HuH-7.5 (cell line): ENCODE measurements around the gene SKI.
"Not testable (repeated sequence)": the region's sequence is repeated elsewhere in the genome, so short reads cannot be mapped to it uniquely, and the experiment has no call there.

ENCODE experiments used
- DNase-seq: peaks from one replicate; pipeline ENCODE4 v3.0.0; 2011; ENCODE audit warnings: low spot score

SKI gene

DNA sequence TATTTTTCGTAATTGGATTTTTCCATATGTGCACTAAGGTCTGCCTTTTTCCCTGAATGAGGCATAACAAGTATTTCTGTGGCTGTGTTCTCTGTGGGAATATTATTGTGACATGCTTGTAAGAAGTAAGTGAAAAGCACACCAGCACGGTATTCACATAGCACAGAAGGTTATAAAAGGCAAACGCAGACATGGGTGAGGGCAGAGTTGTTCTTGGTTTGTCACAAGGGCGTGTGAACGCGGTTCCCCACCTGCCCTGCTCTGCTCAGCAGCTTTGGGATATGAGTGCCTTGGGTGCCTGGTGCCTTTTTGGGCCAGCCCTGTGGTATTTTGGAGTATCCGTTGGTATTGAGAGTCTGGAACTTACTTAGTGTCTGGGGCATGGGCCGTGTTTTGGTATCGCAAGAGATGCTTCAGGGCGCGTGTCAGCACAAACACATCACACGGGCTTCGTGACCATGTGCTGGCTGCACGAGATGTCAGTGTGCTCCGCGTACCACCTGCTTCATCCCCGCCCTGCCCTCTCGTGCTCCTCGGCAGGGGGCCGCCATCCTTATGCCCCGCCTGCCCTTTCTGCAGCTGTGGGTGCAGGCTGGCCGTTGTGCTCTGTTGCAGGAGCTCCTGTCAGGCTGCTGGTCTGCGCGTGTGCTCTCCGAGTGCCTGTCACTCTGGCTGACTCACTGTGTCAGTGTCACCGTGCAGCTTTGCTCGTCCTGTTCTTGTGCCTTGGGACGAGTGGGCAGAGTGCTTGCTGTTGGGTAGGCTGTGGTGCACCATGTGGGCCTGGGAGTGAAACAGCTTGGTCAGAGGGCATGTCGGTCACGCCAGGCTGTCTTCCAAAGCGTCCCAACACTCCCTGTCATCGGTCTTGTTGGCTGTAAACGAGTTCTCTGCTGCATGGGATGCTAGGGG lies 15.0 kb downstream of the SKI start:
- no peak for DNase-seq

DNA sequence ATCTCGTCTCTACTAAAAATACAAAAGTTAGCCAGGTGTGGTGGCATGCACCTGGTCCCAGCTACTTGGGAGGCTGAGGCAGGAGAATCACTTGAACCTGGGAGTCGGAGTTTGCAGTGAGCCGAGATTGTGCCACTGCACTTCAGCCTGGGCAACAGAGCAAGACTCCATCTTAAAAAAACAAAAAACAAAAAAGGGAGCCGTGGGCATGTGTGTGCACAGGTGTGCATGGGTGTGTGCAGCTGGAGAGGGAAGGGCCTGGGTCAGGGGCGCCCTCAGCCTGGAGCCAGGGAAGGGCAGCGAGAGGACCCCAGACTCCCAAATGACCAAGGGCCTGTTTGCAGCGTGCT lies 18.9 kb downstream of the SKI start:
- DNase-seq, result not testable (repeated sequence)

DNA sequence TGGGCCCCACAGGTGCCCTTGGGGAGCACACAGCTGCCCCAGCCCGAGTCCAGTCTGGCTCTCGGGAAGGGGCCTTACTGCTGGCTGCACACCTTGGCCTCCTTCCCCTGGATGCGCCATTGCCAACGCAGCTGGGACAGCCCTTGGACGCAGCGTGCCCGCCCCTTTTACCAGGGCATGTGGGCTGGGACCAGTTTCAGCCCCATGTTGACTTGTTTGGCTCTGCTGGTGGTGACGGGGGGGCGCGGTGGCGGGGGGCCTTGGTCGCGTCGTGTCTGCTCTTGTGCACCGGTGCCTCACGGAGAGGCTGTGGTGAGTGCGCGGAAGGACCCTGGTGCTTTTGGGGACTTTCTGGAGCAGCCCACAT lies 19.6 kb downstream of the SKI start:
- DNase-seq, result no peak

DNA sequence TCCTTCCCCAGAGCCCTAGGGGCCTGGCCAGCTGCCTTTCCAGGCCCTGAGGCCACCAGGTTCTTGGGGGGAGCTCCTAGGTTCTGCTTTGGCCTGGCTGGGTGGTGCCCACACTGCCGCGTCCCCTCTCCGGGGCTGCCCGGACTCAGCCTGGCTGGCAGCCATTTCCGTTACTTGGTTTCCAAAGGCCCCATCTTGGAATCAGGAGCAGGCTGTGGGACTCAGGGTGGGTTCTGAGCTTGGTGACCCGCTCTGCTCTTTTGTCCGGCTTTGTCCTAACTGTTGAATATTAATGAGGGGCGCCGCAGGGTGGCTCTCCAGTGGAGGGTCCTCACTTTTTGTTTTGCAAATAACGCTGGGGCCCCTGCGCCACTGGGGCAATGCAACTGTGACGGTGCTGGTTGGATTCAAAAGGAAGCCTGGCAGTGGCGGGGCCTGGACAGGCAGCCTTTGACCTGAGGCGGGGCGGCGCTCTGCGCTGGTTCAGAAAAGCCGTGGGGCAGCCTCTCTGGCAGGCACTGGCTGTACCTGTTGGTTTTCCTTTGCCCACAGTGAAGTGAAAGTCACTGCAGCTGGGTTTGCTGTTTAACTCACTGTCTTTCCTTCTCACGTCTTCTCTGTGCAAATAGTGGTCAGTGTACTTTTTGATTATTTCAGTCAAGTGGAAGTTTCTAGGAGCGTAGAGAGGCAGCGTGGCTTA lies 20.2 kb downstream of the SKI start:
- no peak for DNase-seq

DNA sequence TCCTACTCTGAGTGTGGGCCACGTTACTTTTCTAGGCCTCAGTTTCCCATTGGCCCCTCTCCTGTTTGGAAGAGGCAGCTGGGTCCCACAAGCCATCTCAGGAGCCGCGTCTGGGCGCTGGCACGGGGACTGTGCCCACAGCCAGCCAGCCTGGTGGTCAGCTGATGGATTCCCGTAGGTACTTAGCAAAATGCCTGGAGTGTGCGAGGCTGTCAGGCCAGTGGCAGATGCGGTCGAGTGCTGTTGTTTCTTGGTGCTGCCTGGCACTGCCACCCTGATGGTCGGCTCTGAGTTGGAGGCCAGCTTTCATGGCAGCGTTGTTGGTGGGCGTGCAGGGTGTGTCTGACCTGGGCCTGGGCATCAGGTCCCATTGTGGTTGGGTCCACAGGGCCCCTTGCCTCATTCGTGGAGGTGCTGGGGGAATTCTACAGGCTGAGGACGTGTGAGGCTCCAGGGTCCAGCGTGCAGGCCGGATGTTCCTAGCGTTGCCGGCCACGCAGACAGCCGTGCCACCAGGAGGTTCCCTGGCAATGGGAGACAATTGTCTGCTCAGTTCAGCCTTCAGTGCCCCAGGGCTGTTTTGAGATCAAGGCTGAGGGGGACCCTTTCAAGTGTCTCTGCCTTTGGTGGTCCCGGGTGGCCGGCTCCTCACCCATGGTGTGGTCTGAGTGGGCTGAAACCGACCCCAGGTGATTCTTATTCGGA lies 20.9 kb downstream of the SKI start:
- DNase-seq, result no peak

DNA sequence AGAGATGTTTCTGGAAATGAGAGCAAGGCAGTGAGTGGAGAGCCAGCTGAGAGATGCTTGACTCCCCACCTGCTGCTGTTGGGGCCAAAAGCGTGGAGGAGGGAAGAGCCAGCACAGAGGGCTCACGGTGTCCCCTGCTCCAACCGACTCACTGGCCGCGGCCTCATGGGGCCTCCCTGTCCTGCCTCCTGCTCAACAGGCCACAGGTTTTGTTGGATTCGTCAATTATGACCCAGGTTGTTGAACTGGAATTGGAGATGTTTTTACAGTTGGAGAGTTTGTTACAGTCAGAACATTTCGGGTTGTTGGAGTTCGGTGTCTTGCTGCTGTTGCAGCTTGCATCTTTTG lies 21.4 kb downstream of the SKI start:
- DNase-seq, result no peak

DNA sequence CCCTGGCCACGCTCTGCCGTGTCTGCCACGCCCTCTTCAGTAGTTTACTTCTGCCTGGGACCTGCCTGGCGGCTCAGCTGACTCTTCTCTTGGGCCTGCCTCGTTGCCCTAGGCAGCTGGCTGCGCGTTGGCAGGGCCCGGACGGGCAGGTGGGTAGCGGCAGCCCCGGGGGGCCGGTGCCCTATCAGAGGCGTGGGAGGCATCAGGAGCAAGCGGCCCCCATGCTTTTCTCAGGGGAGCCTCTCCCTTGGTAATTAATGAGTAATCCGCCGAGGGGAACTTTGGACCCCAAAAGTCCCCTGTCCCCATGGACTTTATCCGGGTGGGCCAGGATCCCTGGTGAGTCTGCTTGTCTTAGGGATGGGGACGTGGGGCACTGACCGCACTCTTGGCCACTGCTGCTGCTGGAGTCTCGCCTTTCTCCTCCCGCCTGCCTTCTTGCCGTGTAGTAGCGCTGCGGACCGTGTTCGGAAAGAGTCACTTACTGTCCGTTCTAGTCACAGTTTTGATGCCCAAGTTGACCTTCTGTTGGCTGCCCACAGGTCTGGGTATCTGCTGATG lies 22.7 kb downstream of the SKI start:
- DNase-seq, result no peak

DNA sequence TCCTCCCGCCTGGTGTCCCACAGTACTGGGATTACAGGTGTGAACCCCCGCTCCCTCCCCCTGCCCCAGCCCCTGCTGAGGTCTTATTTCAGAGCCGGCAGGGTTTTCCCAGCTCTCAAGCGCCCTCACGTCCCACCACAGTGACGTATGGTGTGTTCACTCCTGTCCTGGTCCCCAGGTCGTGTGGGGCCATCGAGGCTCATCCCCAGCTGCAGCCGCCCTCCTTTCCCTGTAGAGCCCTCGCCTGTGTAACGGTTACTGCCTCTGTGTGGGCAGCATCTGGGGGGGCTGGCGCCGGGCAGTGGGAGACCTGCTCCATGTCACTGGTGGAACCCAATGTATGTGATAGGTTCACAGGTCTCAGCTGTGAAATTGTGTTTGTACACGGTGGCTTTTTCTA lies 23.2 kb downstream of the SKI start:
- DNase-seq, result no peak

DNA sequence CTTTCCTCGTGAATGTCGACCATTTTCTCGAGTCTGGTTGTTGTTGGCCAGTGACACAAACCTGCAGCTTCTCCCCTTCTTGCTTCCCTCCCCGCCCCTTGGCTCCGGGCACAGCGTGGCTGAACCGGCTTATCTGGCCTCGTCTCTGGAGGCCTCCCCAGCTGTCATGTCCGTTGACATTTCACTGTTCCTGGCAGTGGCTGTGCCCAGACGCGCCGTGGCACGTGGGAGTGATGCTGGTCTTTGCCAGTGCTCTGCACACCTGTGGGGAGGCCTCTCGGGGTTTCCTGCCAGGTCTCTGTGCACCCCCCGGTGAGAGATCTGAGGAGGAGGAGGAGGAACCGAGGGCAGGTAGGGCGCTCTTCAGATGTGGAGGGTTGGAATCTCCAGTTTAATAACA lies 23.7 kb downstream of the SKI start:
- no peak for DNase-seq

DNA sequence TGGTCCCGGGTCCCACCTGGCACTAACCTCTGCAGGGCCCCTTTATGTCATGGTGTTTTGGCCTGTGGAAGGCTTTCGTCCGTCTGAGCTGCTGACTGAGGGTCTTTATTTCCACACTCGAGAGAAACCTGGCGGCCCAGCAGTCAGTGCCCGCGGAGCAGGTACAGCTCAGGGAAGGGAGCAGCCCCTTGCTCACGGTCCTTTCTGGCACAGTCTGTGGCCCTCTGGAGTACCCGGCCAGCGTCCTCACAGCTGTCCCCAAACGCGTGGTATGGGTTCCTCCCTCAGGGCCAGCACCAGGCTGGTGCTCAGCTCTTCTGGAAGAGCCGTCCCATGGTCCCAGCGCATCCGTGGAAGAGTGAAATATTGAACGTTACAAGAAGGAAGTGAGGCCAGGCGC lies 24.3 kb downstream of the SKI start:
- no peak for DNase-seq

DNA sequence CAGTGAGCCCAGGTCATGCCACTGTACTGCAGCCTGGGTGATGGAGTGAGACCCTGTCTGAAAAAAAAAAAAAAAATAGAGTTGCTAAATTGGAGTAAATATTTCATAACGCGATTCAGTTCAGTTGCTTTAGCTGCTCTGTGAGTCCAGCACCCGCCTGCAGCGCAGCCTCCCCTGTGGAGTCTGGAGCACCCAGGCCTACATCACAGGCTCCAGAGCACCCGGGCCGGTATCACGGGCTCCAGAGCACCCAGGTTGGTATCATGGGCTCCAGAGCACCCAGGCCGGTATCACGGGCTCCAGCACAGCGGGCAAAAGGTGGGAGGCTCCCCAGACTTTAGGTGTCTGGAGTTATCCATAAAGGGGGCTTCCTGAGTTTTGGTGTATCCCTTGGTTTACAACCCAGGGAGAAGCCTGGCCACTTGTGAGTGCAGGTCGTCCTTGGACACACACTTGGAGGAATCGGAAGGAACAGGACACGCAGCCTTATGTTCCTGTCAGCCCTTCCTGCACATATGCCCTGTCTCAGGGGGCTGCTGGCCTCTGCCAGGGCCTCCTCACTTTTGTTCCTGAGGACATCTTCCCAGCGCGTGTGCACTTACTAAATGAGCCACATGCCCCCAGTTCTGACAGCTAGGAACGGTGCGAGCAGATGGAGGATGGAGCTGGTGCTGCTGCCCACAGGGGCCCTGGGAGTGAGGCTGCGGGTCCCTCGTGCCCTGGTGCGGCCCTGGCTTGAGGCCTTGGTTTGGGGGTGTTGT lies 25.1 kb downstream of the SKI start:
- DNase-seq, result no peak

DNA sequence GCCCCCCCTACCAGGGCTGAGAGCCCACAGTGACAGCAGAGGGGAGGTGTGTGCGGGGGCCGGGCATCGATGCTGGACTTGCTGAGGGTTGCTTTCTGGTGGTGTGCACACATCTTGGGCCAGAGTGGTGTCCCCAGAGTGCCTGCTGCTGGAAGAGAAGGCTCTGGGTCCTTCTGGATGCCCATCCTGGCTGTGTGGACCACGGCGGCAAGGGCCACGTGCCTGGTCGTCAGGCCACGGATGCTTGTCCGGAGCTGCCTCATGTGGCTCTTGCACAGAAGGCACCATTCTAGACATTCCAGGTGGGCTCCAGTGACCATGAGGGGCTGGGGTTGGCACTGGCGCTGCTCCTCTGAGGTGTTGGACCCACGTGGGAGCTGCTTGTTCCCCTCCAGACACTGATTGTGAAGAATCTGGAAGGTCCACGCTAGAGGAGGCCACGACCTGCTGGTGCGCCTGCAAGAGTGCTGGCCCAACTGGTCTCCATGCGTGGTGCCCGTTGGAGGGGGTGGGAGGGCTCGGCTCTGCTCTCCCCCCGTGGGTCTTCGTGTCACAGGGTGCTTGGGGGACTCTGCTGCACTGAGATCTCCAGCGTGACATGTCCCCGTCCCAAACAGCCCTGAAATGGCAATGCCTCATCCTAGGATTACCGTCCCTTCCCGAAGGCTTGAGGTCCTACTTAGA lies 25.8 kb downstream of the SKI start:
- no peak for DNase-seq

DNA sequence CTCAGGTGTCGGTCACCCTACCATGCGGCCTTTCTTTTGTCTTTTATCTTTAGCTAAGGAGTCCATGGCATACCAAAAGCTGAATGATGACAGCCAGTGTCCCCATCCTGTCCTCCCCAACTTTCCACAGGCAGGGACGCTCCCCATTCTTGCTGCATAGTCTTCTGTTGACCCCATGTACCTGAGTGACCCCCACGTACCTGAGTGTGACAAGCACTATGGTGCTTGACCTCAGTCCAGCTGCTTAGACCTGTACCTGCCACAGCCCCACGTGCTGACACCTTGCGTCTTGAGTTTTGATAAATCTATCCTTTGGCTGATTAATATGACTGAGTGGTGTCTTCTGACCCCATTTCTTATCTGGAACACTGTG lies 26.9 kb downstream of the SKI start:
- DNase-seq, result no peak

DNA sequence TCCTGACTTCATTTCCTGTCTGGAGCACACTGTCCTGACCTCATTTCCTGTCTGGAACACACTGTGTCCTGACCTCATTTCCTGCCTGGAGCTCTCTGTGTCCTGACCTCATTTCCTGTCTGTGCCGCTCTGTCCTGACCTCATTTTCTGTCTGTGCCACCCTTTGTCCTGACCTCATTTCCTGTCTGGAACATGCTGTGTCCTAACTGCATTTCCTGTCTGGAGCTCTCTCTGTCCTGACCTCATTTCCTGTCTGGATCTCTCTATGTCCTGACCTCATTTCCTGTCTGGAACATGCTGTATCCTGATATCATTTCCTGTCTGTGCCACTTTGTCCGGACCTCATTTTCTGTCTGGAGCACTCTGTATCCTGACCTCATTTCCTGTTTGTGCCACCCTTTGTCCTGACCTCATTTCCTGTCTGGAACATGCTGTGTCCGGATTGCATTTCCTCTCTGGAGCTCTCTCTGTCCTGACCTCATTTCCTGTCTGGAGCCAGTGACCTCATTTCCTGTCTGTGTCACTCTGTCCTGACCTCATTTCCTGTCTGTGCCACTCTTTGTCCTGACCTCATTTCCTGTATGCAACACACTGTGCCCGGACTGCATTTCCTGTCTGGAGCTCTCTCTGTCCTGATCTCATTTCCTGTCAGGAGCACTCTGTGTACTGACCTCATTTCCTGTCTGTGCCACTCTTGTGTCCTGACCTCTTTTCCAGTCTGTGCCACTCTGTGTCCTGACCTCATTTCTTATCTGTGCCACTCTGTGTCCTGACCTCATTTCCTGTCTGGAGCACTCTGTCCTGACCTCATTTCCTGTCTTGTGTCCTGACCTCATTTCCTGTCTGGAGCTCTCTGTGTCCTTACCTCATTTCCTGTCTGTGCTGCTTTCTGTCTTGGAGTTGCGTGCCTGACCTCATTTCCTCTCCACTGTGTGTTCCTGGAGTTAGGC lies 27.6 kb downstream of the SKI start:
- no peak for DNase-seq

DNA sequence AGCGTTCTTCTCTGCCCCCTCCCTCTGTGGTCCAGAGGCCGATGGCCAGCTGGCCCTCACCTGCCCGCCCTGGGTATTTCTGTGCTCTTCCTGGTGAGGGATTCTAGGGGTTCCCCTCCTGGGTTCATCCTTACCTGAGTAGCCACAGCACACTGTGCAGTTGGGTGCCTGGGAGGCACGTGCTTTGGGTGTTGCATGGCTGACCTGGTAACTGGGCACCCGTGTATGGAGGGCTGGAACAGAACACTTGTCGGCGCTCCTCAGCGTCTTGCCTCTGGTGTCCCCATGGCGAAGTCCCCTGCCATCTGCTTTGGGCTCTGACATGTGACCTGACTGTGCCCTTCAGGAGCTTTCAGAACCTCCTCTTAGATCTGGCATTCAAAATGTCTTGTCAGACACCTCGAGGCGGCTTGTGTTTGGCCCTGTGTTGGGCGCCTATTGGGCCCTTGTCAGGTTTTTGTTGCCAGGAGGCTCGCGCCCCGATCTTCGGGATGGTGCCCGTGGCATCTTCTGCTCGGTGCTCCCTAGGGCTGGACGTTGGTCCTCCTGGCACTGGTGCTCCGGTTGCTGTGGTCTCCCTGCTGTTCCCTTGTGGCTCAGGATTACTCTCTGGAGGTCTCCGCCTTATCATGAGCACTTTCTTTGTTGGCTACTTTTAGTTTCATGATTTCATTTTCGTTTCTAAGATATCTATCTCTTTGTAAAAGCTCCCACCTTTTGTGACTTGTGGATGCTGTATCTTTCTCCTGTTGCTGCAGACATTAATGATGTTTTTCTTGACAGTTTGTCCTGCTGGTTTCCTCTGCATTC lies 28.5 kb downstream of the SKI start:
- DNase-seq, result no peak

DNA sequence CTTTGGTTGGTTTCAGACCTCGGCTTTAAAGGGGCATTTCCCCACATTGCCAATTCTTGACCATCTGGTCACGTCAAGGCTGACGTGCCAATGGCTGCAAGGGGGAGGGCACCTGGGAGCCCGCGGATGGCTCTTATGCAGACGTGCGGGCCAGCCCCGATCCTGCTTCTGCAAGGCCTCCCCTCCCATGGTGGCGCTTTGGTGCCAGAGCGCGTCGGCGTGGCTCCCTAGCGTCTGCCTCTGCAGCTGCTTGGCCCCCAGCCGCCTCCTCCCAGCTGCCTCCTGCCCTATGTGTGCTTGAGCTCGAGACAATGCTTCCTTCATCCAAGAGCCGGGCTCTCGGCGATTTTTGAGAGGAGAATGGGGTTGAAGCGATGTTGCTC lies 29.1 kb downstream of the SKI start:
- DNase-seq, result no peak

DNA sequence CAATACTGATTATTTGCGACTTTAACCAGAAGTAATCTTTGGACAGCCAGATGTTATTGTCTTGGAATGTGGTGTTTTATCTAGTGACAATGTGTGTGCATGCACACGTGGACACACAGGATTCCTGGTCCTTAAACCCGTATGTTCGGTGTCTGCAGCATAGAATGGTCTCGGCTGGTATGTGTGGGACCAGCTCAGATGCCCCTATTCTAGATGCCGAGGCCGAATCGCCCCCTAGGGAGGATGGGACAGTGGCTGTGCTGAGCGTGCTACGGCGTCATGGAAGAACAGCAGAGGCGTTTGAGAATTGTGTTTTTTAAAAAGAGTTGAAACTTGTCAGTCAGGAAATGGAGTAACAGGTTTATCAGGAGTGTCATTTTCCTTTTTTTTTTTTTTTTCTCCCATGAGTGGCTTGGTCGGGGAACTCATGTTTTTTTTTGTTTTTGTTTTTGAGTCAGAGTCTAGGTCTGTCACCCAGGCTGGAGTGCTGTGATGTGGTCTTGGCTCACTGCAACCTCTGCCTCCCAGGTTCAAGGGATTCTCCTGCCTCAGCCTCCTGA lies 30.1 kb downstream of the SKI start:
- no peak for DNase-seq

DNA sequence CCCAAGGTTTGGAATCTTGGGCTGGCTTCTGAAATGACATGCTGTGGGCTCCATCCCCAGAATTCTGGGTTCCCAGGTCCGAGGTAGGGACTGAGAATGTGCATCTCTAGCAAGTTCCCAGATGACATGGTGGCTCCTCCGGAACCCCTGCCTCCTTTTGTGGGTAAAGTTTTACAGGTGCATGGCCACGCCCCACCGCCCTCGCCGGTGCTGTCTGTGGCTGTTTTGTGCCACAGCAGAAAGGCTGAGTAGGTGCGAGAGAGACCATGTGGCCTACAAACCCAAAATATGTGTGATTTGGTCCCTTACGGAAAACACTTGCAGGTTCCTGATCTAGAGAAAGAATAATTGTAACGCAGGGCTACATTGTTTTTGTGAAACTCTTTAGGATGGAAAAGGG lies 30.9 kb downstream of the SKI start:
- DNase-seq, result no peak

DNA sequence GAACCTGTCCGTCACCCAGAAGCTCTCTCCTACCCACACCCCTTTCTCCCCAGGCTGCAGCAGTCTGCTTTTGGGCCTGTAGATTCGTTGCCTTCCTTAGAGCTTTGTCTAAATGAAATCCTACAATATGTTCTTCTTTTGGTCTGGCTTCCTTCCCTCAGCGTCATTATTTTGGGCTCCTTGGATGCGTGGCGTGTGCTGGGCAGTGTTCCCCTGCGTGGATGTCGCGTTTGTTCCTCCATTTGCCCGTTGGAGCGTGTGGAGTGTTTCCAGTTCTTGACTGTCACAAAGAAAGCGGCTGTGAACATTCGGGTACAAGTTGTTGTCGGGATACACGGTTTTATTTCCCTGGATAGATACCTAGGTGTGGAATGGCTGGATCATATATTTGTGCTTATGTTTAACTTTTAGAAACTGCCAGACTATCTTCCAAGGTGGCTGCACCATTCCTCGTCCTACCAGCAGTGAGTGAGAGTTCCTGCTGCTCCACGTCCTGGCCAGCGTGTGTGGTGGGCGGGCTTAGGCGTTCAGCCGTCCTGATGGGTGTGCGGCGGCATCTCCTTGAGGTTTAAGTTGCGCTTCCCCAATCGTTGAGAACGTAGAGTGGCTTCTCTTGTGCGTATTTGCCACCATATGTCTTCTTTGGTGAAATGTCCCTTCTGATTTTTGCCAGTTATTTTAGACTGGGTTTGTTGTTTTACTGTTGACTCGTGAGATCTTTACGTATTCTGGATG lies 31.7 kb downstream of the SKI start:
- DNase-seq, result no peak
